HepG2 (cell line): ENCODE data around the gene SKP2. TPM values are rescaled to one million over a fixed set of nuclear protein-coding genes. Genes with fewer than 3 reads are reported as not detected.

ENCODE experiments used
- ATAC-seq: fragments of 200-7000 bp; cut with Tn5 transposase; 3 replicates; pipeline ENCODE4 v1.9.1; 2020; ENCODE audit warnings: mild to moderate bottlenecking, moderate library complexity
- BruUV-seq: library from RNA; stranded (reverse); fragments of 400-500 nt; replicated peaks from 2 replicates; lab custom pipeline; 2021; lab: Mats Ljungman, UMichigan
- CTCF ChIA-PET: fragments of 300-600 bp; formaldehyde crosslinking; extraction: SDS; loops from one replicate; lab custom pipeline; 2021; ENCODE audit warnings: low total read pairs, inconsistent platforms, low intra/inter-chr PET ratio; lab: Yijun Ruan, JAX
- POLR2A ChIA-PET: fragments of 350-600 bp; sonication (Branson Sonifier 250); formaldehyde crosslinking; loops from one replicate; lab custom pipeline; 2020; ENCODE audit warnings: antibody characterized with exemption, inconsistent platforms; lab: Yijun Ruan, JAX
- DNase-seq: peaks from one replicate; pipeline ENCODE4 v3.0.0-alpha.2; 2015; ENCODE audit warnings: low spot score
- FAIRE-seq: peaks from 3 replicates; lab custom pipeline; 2011; peaks lifted over from hg19 to GRCh38; lab: Jason Lieb, UNC
- H2AFZ ChIP-seq: one replicate; pipeline ENCODE4 v1.6.1; 2011; ENCODE audit warnings: low read length, inconsistent platforms
- H3K27ac ChIP-seq: fragments of 300-600 bp; 3 replicates; pipeline ENCODE4 v1.8.0; 2011; ENCODE audit warnings: mixed run types, mild to moderate bottlenecking, mixed read lengths, low read length, inconsistent platforms; ENCODE audit not compliant: insufficient read depth; ENCODE audit errors: extremely low read length
- H3K27me3 ChIP-seq, 2 experiments: fragments of 200-600 bp in 1 of 2; 2 replicates in 1 of 2; 3 replicates in 1 of 2; pipeline versions ENCODE4 v1.6.0 to v1.8.0; 2011; ENCODE audit warnings: low read length in 2 of 2, mild to moderate bottlenecking in 2 of 2, moderate library complexity in 2 of 2, inconsistent platforms in 1 of 2; ENCODE audit not compliant: insufficient read depth in 2 of 2, control insufficient read depth in 1 of 2
- H3K36me3 ChIP-seq, 2 experiments: fragments of 200-600 bp in 1 of 2; replicated peaks in 1 of 2; 2 replicates in 1 of 2; 3 replicates in 1 of 2; pipeline versions ENCODE4 v1.5.1 to v1.8.0; 2011; ENCODE audit warnings: low read length in 2 of 2, inconsistent platforms in 1 of 2; ENCODE audit not compliant: insufficient read depth in 2 of 2, control insufficient read depth in 1 of 2
- H3K4me1 ChIP-seq: 2 replicates; pipeline ENCODE4 v1.5.1; 2012; ENCODE audit warnings: low read length, inconsistent platforms; ENCODE audit not compliant: insufficient read depth
- H3K4me2 ChIP-seq: 2 replicates; pipeline ENCODE4 v1.6.0; 2011; ENCODE audit warnings: low read depth, low read length, inconsistent platforms
- H3K4me3 ChIP-seq, 3 experiments: fragments of 200-600 bp in 1 of 3; sonication (generic), shearing (Covaris generic) in 1 of 3; replicated peaks in 1 of 3; 2 replicates each; pipeline ENCODE4 v1.5.1; 2011 to 2016; ENCODE audit warnings: low read length in 3 of 3, inconsistent platforms in 2 of 3, low read depth in 2 of 3, mild to moderate bottlenecking in 2 of 3, control low read depth in 1 of 3, mixed read lengths in 1 of 3; ENCODE audit not compliant: insufficient read depth in 1 of 3
- H3K79me2 ChIP-seq: one replicate; pipeline ENCODE4 v1.6.1; 2011; ENCODE audit warnings: low read length, inconsistent platforms; ENCODE audit not compliant: insufficient read depth
- H3K9ac ChIP-seq: 2 replicates; pipeline ENCODE4 v1.6.0; 2011; ENCODE audit warnings: mild to moderate bottlenecking, low read depth, low read length, inconsistent platforms; ENCODE audit not compliant: insufficient read depth
- H3K9me3 ChIP-seq: 2 replicates; pipeline ENCODE4 v1.5.1; 2012; ENCODE audit warnings: mild to moderate bottlenecking, low read length
- H4K20me1 ChIP-seq: 2 replicates; pipeline ENCODE4 v1.6.0; 2011; ENCODE audit warnings: inconsistent platforms, mild to moderate bottlenecking, low read length, moderate library complexity; ENCODE audit not compliant: insufficient read depth
- AGO2 ChIP-seq: fragments of 200-400 bp; formaldehyde crosslinking; optimal IDR thresholded peaks from 2 replicates; pipeline ENCODE3; 2017; ENCODE audit warnings: mild to moderate bottlenecking, low read depth, low read length, moderate library complexity
- AHDC1 ChIP-seq: sonication (generic); formaldehyde crosslinking; IDR thresholded peaks from 2 replicates; pipeline ENCODE4 v1.5.1; 2020; ENCODE audit warnings: mild to moderate bottlenecking, missing genetic modification reagents, borderline replicate concordance
- BORCS8-MEF2B ChIP-seq: sonication (generic); formaldehyde crosslinking; IDR thresholded peaks from 2 replicates; pipeline ENCODE4 v1.8.0; 2022; ENCODE audit warnings: mild to moderate bottlenecking, missing genetic modification reagents
- GATAD2A ChIP-seq: IDR thresholded peaks from 2 replicates; pipeline ENCODE4 v1.6.1; 2016
- HMGA1 ChIP-seq: sonication (generic); formaldehyde crosslinking; conservative IDR thresholded peaks from 2 replicates; pipeline ENCODE4 v1.4.0; 2020; ENCODE audit warnings: missing genetic modification reagents
- KDM6A ChIP-seq: IDR thresholded peaks from 2 replicates; pipeline ENCODE4 v1.6.1; 2016; ENCODE audit warnings: low read depth
- SP1 ChIP-seq, 2 experiments: fragments of 450-650 bp in 1 of 2; sonication (generic) in 1 of 2; formaldehyde crosslinking in 1 of 2; IDR thresholded peaks; 2 replicates each; pipeline versions ENCODE4 v1.4.0 to v1.6.1; 2016 to 2020; ENCODE audit warnings: missing genetic modification reagents in 1 of 2
- ZNF282 ChIP-seq: fragments of 450-650 bp; IDR thresholded peaks from 2 replicates; pipeline ENCODE4 v1.6.1; 2018; ENCODE audit not compliant: partially characterized antibody
- ZNF317 ChIP-seq: sonication (generic); formaldehyde crosslinking; IDR thresholded peaks from 2 replicates; pipeline ENCODE4 v1.5.0; 2020; ENCODE audit warnings: mild to moderate bottlenecking, missing genetic modification reagents
- ZNF34 ChIP-seq: sonication (generic); formaldehyde crosslinking; IDR thresholded peaks from 2 replicates; pipeline ENCODE4 v1.4.0; 2020; ENCODE audit warnings: mild to moderate bottlenecking, missing genetic modification reagents, borderline replicate concordance
- ZNF512B ChIP-seq: sonication (generic); formaldehyde crosslinking; IDR thresholded peaks from 2 replicates; pipeline ENCODE4 v1.5.1; 2020; ENCODE audit warnings: missing genetic modification reagents, mild to moderate bottlenecking, borderline replicate concordance
- ZNF543 ChIP-seq: sonication (generic); formaldehyde crosslinking; IDR thresholded peaks from 2 replicates; pipeline ENCODE4 v1.4.0; 2020; ENCODE audit warnings: mild to moderate bottlenecking, missing genetic modification reagents
- WGBS: methylation state at CpG from one replicate; pipeline ENCODE4 v1.1.6; 2017; ENCODE audit warnings: low lambda C conversion rate; 5-methylcytosine and 5-hydroxymethylcytosine counted together
- in situ Hi-C: cut with HindIII; loops from 2 replicates; pipeline ENCODE4 v1.10.0; 2017; ENCODE audit warnings: low pct_unique_long_range_greater_than_20kb; ENCODE audit not compliant: extremely low pct_ligation_motif_present
- intact Hi-C: fragments of 100-400 bp; cut with micrococcal nuclease; formaldehyde crosslinking; loops from one replicate; pipeline ENCODE4 v1.10.0; 2022; ENCODE audit not compliant: unreplicated experiment
- polyA plus RNA-seq, 8 experiments: library from polyadenylated mRNA; depleted of rRNA in 3 of 8; stranded (reverse) in 7 of 8; unstranded in 1 of 8; fragments of >200 nt; fragmentation: Illumina TruSeq in 4 of 8; extraction: Trizol in 4 of 8; gene quantifications; 2 replicates each; pipeline versions ENCODE4 v1.2.1 to v1.2.3, GENCODE V29; 2011 to 2016; ENCODE audit warnings: low read depth in 4 of 8, missing spikeins in 1 of 8, mixed read lengths in 1 of 8; ENCODE audit not compliant: insufficient read depth in 1 of 8
- total RNA-seq, 5 experiments: library from RNA; depleted of rRNA; stranded (reverse); fragments of >200 nt; fragmentation: Illumina TruSeq; extraction: Trizol; gene quantifications; 2 replicates each; pipeline ENCODE4 v1.2.3, GENCODE V29; 2016; ENCODE audit warnings: low read depth in 1 of 5

Gene SKP2
- total and polyA plus RNA-seq, 2 of the 13 experiments (the other 11 are each of a cell fraction or from before 2014, with no cell fraction given), result 29.6 to 84.1 TPM

GRCh38 chr5:36202521-36202961, 50.6 kb downstream of the SKP2 start:
- Histone ChIP-seq H3K27ac (no peak overlapping the region), H3K9ac (no peak overlapping the region), H3K9me3 (no peaks in the 10 kb centered on the region), H3K4me2 (no peak overlapping the region), H3K4me1 (no peaks in the 10 kb centered on the region), H3K27me3 (no peaks in the 10 kb centered on the region), H3K79me2 (no peaks in the 10 kb centered on the region), H3K4me3 (no peak overlapping the region), H2AFZ (no peak overlapping the region), H3K36me3 (peaks cover 8 to 43% of the 10 kb centered on the region in 2 experiments), H4K20me1 (no peaks in the 10 kb centered on the region)
- POLR2A ChIA-PET, result no interaction called here
- FAIRE-seq, result no peak
- no peak for ATAC-seq
- WGBS, result 100% methylated on average over 3 of the region's 3 CpGs
- DNase-seq, result no peak
- in situ Hi-C loops, result no loop called here
- CTCF ChIA-PET, result no interaction called here
- intact Hi-C loops, result no loop called here
- BruUV-seq, result no TSS peak
- TF ChIP-seq GATAD2A (CRISPR knock-in tag), result no peak
- TF ChIP-seq KDM6A, result no peak
- TF ChIP-seq ZNF512B, result no peak
- TF ChIP-seq ZNF543 (CRISPR knock-in tag), result no peak
- TF ChIP-seq ZNF317 (CRISPR knock-in tag), result no peak
- no peak for TF ChIP-seq AHDC1 (CRISPR knock-in tag)
- no peak for TF ChIP-seq AGO2
- TF ChIP-seq ZNF34 (CRISPR knock-in tag), result no peak
- TF ChIP-seq BORCS8-MEF2B, result no peak
- no peak for TF ChIP-seq HMGA1 (CRISPR knock-in tag)
- TF ChIP-seq ZNF282, result no peak
- TF ChIP-seq SP1 (IDR thresholded peaks at IDR 0.05), result no peak
- no peak for TF ChIP-seq SP1 (CRISPR knock-in tag; IDR thresholded peaks at IDR 0.05)
